Effector memory CD8-positive, alpha-beta T cell (primary cell): ENCODE results near the gene EXOSC3.
A peak's percentile ranks its signal among the peaks of the same experiment; 100 is the strongest.
"Not testable (repeated sequence)": the region's sequence is repeated elsewhere in the genome, so short reads cannot be mapped to it uniquely, and the experiment has no call there.

Experiments
- ATAC-seq: fragments of 150-1000 bp; cut with Tn5 transposase; replicated peaks from 2 replicates; pipeline ENCODE4 v1.10.0; 2021; ENCODE audit warnings: mild to moderate bottlenecking, moderate library complexity
- DNase-seq, 3 experiments: peaks; one replicate each; pipeline ENCODE4 v3.0.0; 2021
- H3K27ac Mint-ChIP-seq, 2 donors: one replicate each; pipeline ENCODE4 v1.8.0; 2022; ENCODE audit warnings: mild to moderate bottlenecking in 2 of 2, mixed read lengths in 2 of 2, moderate library complexity in 2 of 2
- H3K27me3 Mint-ChIP-seq, 2 donors: one replicate each; pipeline ENCODE4 v1.8.0; 2022; ENCODE audit warnings: mixed read lengths in 2 of 2
- H3K36me3 Mint-ChIP-seq: one replicate; pipeline ENCODE4 v1.8.0; 2022; ENCODE audit warnings: mild to moderate bottlenecking, moderate library complexity, mixed read lengths; ENCODE audit not compliant: insufficient read depth
- H3K4me1 Mint-ChIP-seq, 2 donors: one replicate each; pipeline ENCODE4 v1.8.0; 2022; ENCODE audit warnings: low read depth in 2 of 2, mixed read lengths in 2 of 2
- H3K4me3 Mint-ChIP-seq, 2 donors: one replicate each; pipeline ENCODE4 v1.8.0; 2022; ENCODE audit warnings: mild to moderate bottlenecking in 2 of 2, mixed read lengths in 2 of 2, moderate library complexity in 2 of 2
- H3K9me3 Mint-ChIP-seq, 2 donors: one replicate each; pipeline ENCODE4 v1.8.0; 2022; ENCODE audit warnings: mixed read lengths in 2 of 2

The EXOSC3 gene

GRCh38 chr9:37760416-37761161 is 24.3 kb downstream of the EXOSC3 start:
- Mint-ChIP-seq H3K27me3 (no peaks in the 10 kb centered on the region), H3K36me3 (peaks cover 18% of the 10 kb centered on the region), H3K4me3 (no peak overlapping the region), H3K9me3 (no peaks in the 10 kb centered on the region), H3K4me1 (peaks cover 9 to 10% of the 10 kb centered on the region in 2 donors), H3K27ac (peak overlapping the region in 1 of 2 donors; percentile 16)
- ATAC-seq, result no peak
- no peak for DNase-seq

DNA sequence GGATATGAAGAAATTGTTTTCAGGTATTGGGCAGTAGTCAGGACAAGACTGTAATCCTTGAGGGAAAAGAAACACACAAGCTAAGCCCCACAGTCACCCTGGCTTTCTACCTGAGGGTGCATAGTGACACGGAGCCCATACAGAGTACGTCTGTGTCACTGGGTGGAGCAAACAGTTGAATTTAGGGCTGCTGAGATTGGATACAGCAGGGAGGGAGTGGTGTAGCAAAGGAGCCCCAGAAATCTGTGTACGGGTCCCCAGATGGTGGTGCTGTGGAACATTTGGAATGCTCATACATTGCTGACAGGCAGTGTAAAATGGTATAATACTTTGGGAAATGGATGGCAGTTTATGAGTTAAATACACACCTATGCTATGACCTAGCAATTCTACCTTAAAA is 26.1 kb downstream of the EXOSC3 start:
- H3K27ac Mint-ChIP-seq, result peak overlapping the region in 1 of 2 donors; percentile 79
- no peaks in the 10 kb centered on the region for H3K9me3 Mint-ChIP-seq
- ATAC-seq (no peak), DNase-seq (no peak)
- peaks cover 14% of the 10 kb centered on the region for H3K36me3 Mint-ChIP-seq
- peaks cover 21 to 24% of the 10 kb centered on the region in 2 donors for H3K4me1 Mint-ChIP-seq
- H3K4me3 Mint-ChIP-seq, result no peak overlapping the region
- no peaks in the 10 kb centered on the region for H3K27me3 Mint-ChIP-seq

- Mint-ChIP-seq H3K4me3 (peak within 1 kb of the TSS; percentile 89 to 92), H3K4me1 (peaks cover 19 to 21% of the 10 kb centered on the region in 2 donors), H3K27me3 (no peaks in the 10 kb centered on the region), H3K27ac (peak within 1 kb of the TSS; percentile 94 to 96), H3K36me3 (peaks cover 12% of the 10 kb centered on the region), H3K9me3 (no peaks in the 10 kb centered on the region)
- ATAC-seq, result peak; percentile 94
- DNase-seq, result peak; percentile 48 to 53 (median 53)
These were observed 31.2 kb downstream of the EXOSC3 start, which contains the start of gene TRMT10B for GRCh38 chr9:37753489-37754190. Gene TRMT10B (plus strand): TSS chr9:37753805. CDS start chr9:37761932, 8,127 bp downstream.

GRCh38 chr9:37752642-37753488 is 32.0 kb downstream of the EXOSC3 start:
- Mint-ChIP-seq H3K27ac (peak overlapping the region; percentile 94 to 96), H3K4me1 (peaks cover 18 to 21% of the 10 kb centered on the region in 2 donors), H3K9me3 (no peaks in the 10 kb centered on the region), H3K4me3 (peak overlapping the region; percentile 89 to 92), H3K36me3 (peaks cover 12% of the 10 kb centered on the region), H3K27me3 (no peaks in the 10 kb centered on the region)
- DNase-seq (no peak), ATAC-seq (no peak)

GRCh38 chr9:37752112-37752511 is 32.8 kb downstream of the EXOSC3 start:
- not testable (repeated sequence) for ATAC-seq, DNase-seq, H3K27ac Mint-ChIP-seq, H3K27me3 Mint-ChIP-seq, H3K9me3 Mint-ChIP-seq, H3K4me3 Mint-ChIP-seq
- peaks cover 12% of the 10 kb centered on the region for H3K36me3 Mint-ChIP-seq
- peaks cover 15 to 18% of the 10 kb centered on the region in 2 donors for H3K4me1 Mint-ChIP-seq

DNA sequence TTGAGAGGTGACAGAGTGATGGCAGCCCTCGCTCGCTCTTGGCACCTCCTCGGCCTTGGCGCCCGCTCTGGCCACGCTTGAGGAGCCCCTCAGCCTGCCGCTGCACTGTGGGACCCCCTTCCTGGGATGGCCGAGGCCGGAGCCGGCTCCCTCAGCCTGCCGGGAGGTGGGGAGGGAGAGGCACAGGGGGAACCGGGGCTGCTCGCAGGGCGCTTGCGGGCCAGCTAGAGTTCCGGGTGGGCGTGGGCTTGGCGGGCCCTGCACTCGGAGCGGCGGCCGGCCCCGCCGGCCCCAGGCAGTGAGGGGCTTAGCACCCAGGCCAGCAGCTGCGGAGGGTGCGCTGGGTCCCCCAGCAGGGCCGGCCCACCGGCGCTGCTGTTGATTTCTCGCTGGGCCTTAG is 33.2 kb downstream of the EXOSC3 start:
- not testable (repeated sequence) for H3K4me3 Mint-ChIP-seq, DNase-seq, ATAC-seq, H3K27me3 Mint-ChIP-seq, H3K36me3 Mint-ChIP-seq, H3K9me3 Mint-ChIP-seq
- H3K27ac Mint-ChIP-seq, result peak overlapping the region in 1 of 2 donors; percentile 83
- peaks cover 13 to 18% of the 10 kb centered on the region in 2 donors for H3K4me1 Mint-ChIP-seq

DNA sequence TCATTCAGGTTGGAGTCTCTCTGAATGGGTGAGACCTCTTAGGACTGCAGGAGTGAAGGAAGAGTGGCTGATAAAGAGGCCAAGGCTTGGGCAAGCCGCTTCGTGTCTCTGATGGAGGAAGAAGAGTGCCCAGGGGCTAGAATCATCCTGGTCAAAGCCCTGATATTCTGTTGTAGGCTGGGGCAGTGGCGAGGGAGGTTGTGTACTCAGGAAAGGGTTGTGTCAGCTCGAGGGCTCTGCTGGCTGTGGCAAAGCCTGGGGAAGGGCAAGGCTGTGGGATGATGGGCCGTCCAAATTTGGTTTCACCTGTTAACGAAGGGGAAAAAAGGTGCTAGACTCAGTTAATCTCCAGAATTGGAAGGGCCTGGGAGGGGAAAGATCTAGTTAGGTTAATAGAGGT is 33.7 kb downstream of the EXOSC3 start:
- Mint-ChIP-seq H3K36me3 (peaks cover 8% of the 10 kb centered on the region), H3K4me1 (peaks cover 12 to 18% of the 10 kb centered on the region in 2 donors), H3K9me3 (no peaks in the 10 kb centered on the region), H3K27me3 (no peaks in the 10 kb centered on the region), H3K4me3 (peak overlapping the region; percentile 26 to 32), H3K27ac (peak overlapping the region; percentile 25 to 83)
- no peak for DNase-seq
- ATAC-seq, result no peak

- no peaks in the 10 kb centered on the region for H3K9me3 Mint-ChIP-seq
These were observed 35.7 kb downstream of the EXOSC3 start for GRCh38 chr9:37749129-37749528.

GRCh38 chr9:37747271-37747753 is 37.6 kb downstream of the EXOSC3 start:
- Mint-ChIP-seq H3K4me1 (peaks cover 0 to 3% of the 10 kb centered on the region in 2 donors), H3K27me3 (no peaks in the 10 kb centered on the region), H3K9me3 (no peaks in the 10 kb centered on the region), H3K36me3 (peaks cover 3% of the 10 kb centered on the region), H3K4me3 (no peak overlapping the region), H3K27ac (no peak overlapping the region)
- ATAC-seq (peak; percentile 86), DNase-seq (peak; percentile 34 to 55 (median 42))

More at GRCh38 chr9:37749129-37749528, 35.7 kb downstream of the EXOSC3 start:
- ATAC-seq (no peak), DNase-seq (no peak)
- no peaks in the 10 kb centered on the region for H3K27me3 Mint-ChIP-seq
- no peak overlapping the region for H3K4me3 Mint-ChIP-seq
- H3K27ac Mint-ChIP-seq, result no peak overlapping the region
- peaks cover 3% of the 10 kb centered on the region for H3K36me3 Mint-ChIP-seq
- peaks cover 4 to 7% of the 10 kb centered on the region in 2 donors for H3K4me1 Mint-ChIP-seq

- Mint-ChIP-seq H3K4me1 (peaks cover 0 to 3% of the 10 kb centered on the region in 2 donors), H3K27ac (no peak overlapping the region), H3K36me3 (peaks cover 3% of the 10 kb centered on the region), H3K27me3 (no peaks in the 10 kb centered on the region), H3K4me3 (no peak overlapping the region), H3K9me3 (no peaks in the 10 kb centered on the region)
- ATAC-seq (no peak), DNase-seq (no peak)
These were observed 38.2 kb downstream of the EXOSC3 start for GRCh38 chr9:37746448-37747270.

GRCh38 chr9:37745970-37746369 is 38.9 kb downstream of the EXOSC3 start:
- ATAC-seq, result no peak

GRCh38 chr9:37740631-37741328 is 44.1 kb downstream of the EXOSC3 start:
- Mint-ChIP-seq H3K27me3 (peaks cover 6 to 17% of the 10 kb centered on the region in 2 donors), H3K9me3 (no peaks in the 10 kb centered on the region), H3K36me3 (no peaks in the 10 kb centered on the region), H3K4me3 (no peak overlapping the region), H3K4me1 (no peaks in the 10 kb centered on the region), H3K27ac (no peak overlapping the region)
- no peak for DNase-seq
- ATAC-seq, result no peak

More at GRCh38 chr9:37745970-37746369, 38.9 kb downstream of the EXOSC3 start:
- no peaks in the 10 kb centered on the region for H3K9me3 Mint-ChIP-seq
- H3K4me3 Mint-ChIP-seq, result no peak overlapping the region
- H3K27ac Mint-ChIP-seq, result no peak overlapping the region
- H3K27me3 Mint-ChIP-seq, result peaks cover 0 to under 1% of the 10 kb centered on the region in 2 donors
- peaks cover 0 to under 1% of the 10 kb centered on the region in 2 donors for H3K4me1 Mint-ChIP-seq
- no peak for DNase-seq
- H3K36me3 Mint-ChIP-seq, result peaks cover 3% of the 10 kb centered on the region
